ENCODE measurements around the gene EXT2. TPM values are rescaled to one million over a fixed set of nuclear protein-coding genes. Genes with fewer than 3 reads are reported as not detected.

EXT2 gene
- total RNA-seq, 3 donors from 2014 or later: 30.4 to 37.8 (median 35.3) TPM

GRCh38 chr11:44252999-44253602 is 157.6 kb downstream of the EXT2 start:
- H3K4me1 Mint-ChIP-seq (ENCODE audit: low read depth): peaks cover 14% of the 10 kb centered on the region
- no peak overlapping the region for H3K4me3 Mint-ChIP-seq
- no peak for ATAC-seq
- H3K27me3 Mint-ChIP-seq (ENCODE audit: low read depth): no peaks in the 10 kb centered on the region
- peaks cover 28% of the 10 kb centered on the region for H3K9me3 Mint-ChIP-seq
- peaks cover 36% of the 10 kb centered on the region for H3K36me3 Mint-ChIP-seq (ENCODE audit: insufficient read depth)
- DNase-seq: no peak

GRCh38 chr11:44255406-44256071 is 160.1 kb downstream of the EXT2 start:
- no peak for DNase-seq

GRCh38 chr11:44256673-44257291 is 161.3 kb downstream of the EXT2 start:
- Mint-ChIP-seq H3K4me3 (no peak overlapping the region), H3K9me3 (peaks cover 20% of the 10 kb centered on the region), H3K36me3 (ENCODE audit: insufficient read depth) (peaks cover 13% of the 10 kb centered on the region), H3K27me3 (ENCODE audit: low read depth) (no peaks in the 10 kb centered on the region), H3K4me1 (ENCODE audit: low read depth) (peaks cover 23% of the 10 kb centered on the region)
- ATAC-seq (no peak), DNase-seq (no peak)

More at GRCh38 chr11:44255406-44256071, 160.1 kb downstream of the EXT2 start:
- no peaks in the 10 kb centered on the region for H3K27me3 Mint-ChIP-seq (ENCODE audit: low read depth)
- peaks cover 23% of the 10 kb centered on the region for H3K4me1 Mint-ChIP-seq (ENCODE audit: low read depth)
- peaks cover 28% of the 10 kb centered on the region for H3K9me3 Mint-ChIP-seq
- H3K36me3 Mint-ChIP-seq (ENCODE audit: insufficient read depth): peaks cover 20% of the 10 kb centered on the region
- ATAC-seq: no peak
- H3K4me3 Mint-ChIP-seq: no peak overlapping the region

GRCh38 chr11:44257338-44258189 is 162.1 kb downstream of the EXT2 start:
- DNase-seq: no peak
- Mint-ChIP-seq H3K4me3 (no peak overlapping the region), H3K36me3 (ENCODE audit: insufficient read depth) (peaks cover 5% of the 10 kb centered on the region), H3K27me3 (ENCODE audit: low read depth) (peaks cover 1% of the 10 kb centered on the region), H3K4me1 (ENCODE audit: low read depth) (peaks cover 23% of the 10 kb centered on the region), H3K9me3 (peaks cover 12% of the 10 kb centered on the region)
- ATAC-seq: no peak

- ATAC-seq (no peak), DNase-seq (no peak)
- H3K9me3 Mint-ChIP-seq: peaks cover 7% of the 10 kb centered on the region
- peaks cover under 1% of the 10 kb centered on the region for H3K36me3 Mint-ChIP-seq (ENCODE audit: insufficient read depth)
- H3K27me3 Mint-ChIP-seq (ENCODE audit: low read depth): peaks cover 5% of the 10 kb centered on the region
- no peak overlapping the region for H3K4me3 Mint-ChIP-seq
- peaks cover 23% of the 10 kb centered on the region for H3K4me1 Mint-ChIP-seq (ENCODE audit: low read depth)
Measured at GRCh38 chr11:44258190-44258489, 162.7 kb downstream of the EXT2 start.

- ATAC-seq (no peak), DNase-seq (no peak)
- no peak overlapping the region for H3K4me3 Mint-ChIP-seq
- H3K36me3 Mint-ChIP-seq (ENCODE audit: insufficient read depth): no peaks in the 10 kb centered on the region
- H3K4me1 Mint-ChIP-seq (ENCODE audit: low read depth): peaks cover 23% of the 10 kb centered on the region
- H3K9me3 Mint-ChIP-seq: no peaks in the 10 kb centered on the region
- H3K27me3 Mint-ChIP-seq (ENCODE audit: low read depth): peaks cover 5% of the 10 kb centered on the region
Measured at GRCh38 chr11:44258839-44259420, 163.5 kb downstream of the EXT2 start.

- Mint-ChIP-seq H3K4me3 (no peak overlapping the region), H3K27me3 (ENCODE audit: low read depth) (peaks cover 5% of the 10 kb centered on the region), H3K36me3 (ENCODE audit: insufficient read depth) (no peaks in the 10 kb centered on the region), H3K4me1 (ENCODE audit: low read depth) (peaks cover 23% of the 10 kb centered on the region), H3K9me3 (no peaks in the 10 kb centered on the region)
- no peak for ATAC-seq
- no peak for DNase-seq
Measured at GRCh38 chr11:44260081-44260480, 164.6 kb downstream of the EXT2 start.

- H3K27me3 Mint-ChIP-seq (ENCODE audit: low read depth): peaks cover 5% of the 10 kb centered on the region
- H3K9me3 Mint-ChIP-seq: no peaks in the 10 kb centered on the region
- no peak overlapping the region for H3K4me3 Mint-ChIP-seq
- DNase-seq: no peak
- H3K4me1 Mint-ChIP-seq (ENCODE audit: low read depth): peaks cover 16% of the 10 kb centered on the region
- no peaks in the 10 kb centered on the region for H3K36me3 Mint-ChIP-seq (ENCODE audit: insufficient read depth)
- no peak for ATAC-seq
Measured at GRCh38 chr11:44261800-44262591, 166.5 kb downstream of the EXT2 start.

- H3K4me1 Mint-ChIP-seq (ENCODE audit: low read depth): peaks cover 6% of the 10 kb centered on the region
- H3K4me3 Mint-ChIP-seq: no peak overlapping the region
- no peaks in the 10 kb centered on the region for H3K36me3 Mint-ChIP-seq (ENCODE audit: insufficient read depth)
- DNase-seq (no peak), ATAC-seq (no peak)
- H3K27me3 Mint-ChIP-seq (ENCODE audit: low read depth): peaks cover 5% of the 10 kb centered on the region
- no peaks in the 10 kb centered on the region for H3K9me3 Mint-ChIP-seq
Measured at GRCh38 chr11:44263738-44264437, 168.4 kb downstream of the EXT2 start.

- no peak overlapping the region for H3K4me3 Mint-ChIP-seq
- ATAC-seq (no peak), DNase-seq (no peak)
- peaks cover 5% of the 10 kb centered on the region for H3K27me3 Mint-ChIP-seq (ENCODE audit: low read depth)
- H3K9me3 Mint-ChIP-seq: no peaks in the 10 kb centered on the region
- no peaks in the 10 kb centered on the region for H3K36me3 Mint-ChIP-seq (ENCODE audit: insufficient read depth)
- peaks cover 2% of the 10 kb centered on the region for H3K4me1 Mint-ChIP-seq (ENCODE audit: low read depth)
Measured at GRCh38 chr11:44264438-44264749, 168.9 kb downstream of the EXT2 start.

- Mint-ChIP-seq H3K4me1 (ENCODE audit: low read depth) (no peaks in the 10 kb centered on the region), H3K27me3 (ENCODE audit: low read depth) (peaks cover 7% of the 10 kb centered on the region), H3K9me3 (no peaks in the 10 kb centered on the region), H3K4me3 (no peak overlapping the region), H3K36me3 (ENCODE audit: insufficient read depth) (no peaks in the 10 kb centered on the region)
- ATAC-seq (no peak), DNase-seq (no peak)
Measured at GRCh38 chr11:44264761-44265160, 169.3 kb downstream of the EXT2 start.

GRCh38 chr11:44266056-44266780 is 170.7 kb downstream of the EXT2 start:
- Mint-ChIP-seq H3K36me3 (ENCODE audit: insufficient read depth) (no peaks in the 10 kb centered on the region), H3K4me3 (no peak overlapping the region), H3K27me3 (ENCODE audit: low read depth) (peaks cover 7% of the 10 kb centered on the region), H3K9me3 (no peaks in the 10 kb centered on the region), H3K4me1 (ENCODE audit: low read depth) (no peaks in the 10 kb centered on the region)
- no peak for ATAC-seq
- DNase-seq: no peak
